H9 (cell line): ENCODE measurements around the gene ANKRD11. TPM values are rescaled to one million over a fixed set of nuclear protein-coding genes. Genes with fewer than 3 reads are reported as not detected.
A peak's percentile ranks its signal among the peaks of the same experiment; 100 is the strongest.

Experiments used
- DNase-seq: peaks from one replicate; pipeline ENCODE4 v3.0.0-alpha.2; 2017
- H2AFZ ChIP-seq: one replicate; pipeline ENCODE4 v1.6.1; 2013; ENCODE audit warnings: mild to moderate bottlenecking, low read length, control low read depth, moderate library complexity
- H2AK5ac ChIP-seq: 2 replicates; pipeline ENCODE4 v1.6.1; 2013; ENCODE audit warnings: low read length, control low read depth, mixed read lengths; ENCODE audit not compliant: insufficient read length
- H2BK120ac ChIP-seq: one replicate; pipeline ENCODE4 v1.6.1; 2013; ENCODE audit warnings: low read depth, mild to moderate bottlenecking, low read length, control low read depth, inconsistent platforms; ENCODE audit not compliant: poor library complexity, severe bottlenecking
- H2BK12ac ChIP-seq: 2 replicates; pipeline ENCODE4 v1.6.1; 2013; ENCODE audit warnings: low read length, control low read depth, mixed read lengths, low read depth; ENCODE audit not compliant: insufficient read length
- H2BK15ac ChIP-seq: 2 replicates; pipeline ENCODE4 v1.6.1; 2013; ENCODE audit warnings: low read depth, low read length, control low read depth
- H2BK20ac ChIP-seq: one replicate; pipeline ENCODE4 v1.6.1; 2013; ENCODE audit warnings: low read depth, mild to moderate bottlenecking, low read length, control low read depth, inconsistent platforms; ENCODE audit not compliant: poor library complexity, severe bottlenecking
- H2BK5ac ChIP-seq: 2 replicates; pipeline ENCODE4 v1.6.1; 2013; ENCODE audit warnings: low read length, control low read depth, mixed read lengths; ENCODE audit not compliant: insufficient read length
- H3K14ac ChIP-seq: 2 replicates; pipeline ENCODE4 v1.6.1; 2013; ENCODE audit warnings: low read length, control low read depth; ENCODE audit not compliant: insufficient read depth
- H3K18ac ChIP-seq: 2 replicates; pipeline ENCODE4 v1.6.1; 2013; ENCODE audit warnings: low read depth, mild to moderate bottlenecking, mixed read lengths, low read length, control low read depth; ENCODE audit not compliant: insufficient read length
- H3K23ac ChIP-seq: 2 replicates; pipeline ENCODE4 v1.6.1; 2013; ENCODE audit warnings: low read length, control low read depth, mixed read lengths, low read depth; ENCODE audit not compliant: insufficient read length
- H3K23me2 ChIP-seq: 2 replicates; pipeline ENCODE4 v1.6.1; 2013; ENCODE audit warnings: low read depth, mild to moderate bottlenecking, mixed read lengths, low read length, control low read depth; ENCODE audit not compliant: insufficient read length, poor library complexity, severe bottlenecking
- H3K27ac ChIP-seq: 2 replicates; pipeline ENCODE4 v1.5.1; 2013; ENCODE audit warnings: low read length, control low read depth, mixed read lengths, low read depth; ENCODE audit not compliant: insufficient read length
- H3K27me3 ChIP-seq: 2 replicates; pipeline ENCODE4 v1.6.1; 2013; ENCODE audit warnings: low read length, control low read depth, inconsistent platforms; ENCODE audit not compliant: insufficient read depth
- H3K4ac ChIP-seq: 2 replicates; pipeline ENCODE4 v1.6.1; 2013; ENCODE audit warnings: low read depth, mild to moderate bottlenecking, control low read depth, inconsistent platforms, low read length, moderate library complexity
- H3K4me1 ChIP-seq: 2 replicates; pipeline ENCODE4 v1.6.1; 2013; ENCODE audit warnings: low read length, control low read depth, inconsistent platforms; ENCODE audit not compliant: insufficient read depth
- H3K4me2 ChIP-seq: 2 replicates; pipeline ENCODE4 v1.6.1; 2013; ENCODE audit warnings: low read length, control low read depth, mixed read lengths; ENCODE audit not compliant: insufficient read length, insufficient read depth
- H3K56ac ChIP-seq: 2 replicates; pipeline ENCODE4 v1.6.1; 2013; ENCODE audit warnings: low read depth, mild to moderate bottlenecking, mixed read lengths, low read length, control low read depth; ENCODE audit not compliant: insufficient read length
- H3K79me1 ChIP-seq: 2 replicates; pipeline ENCODE4 v1.6.1; 2013; ENCODE audit warnings: low read depth, mild to moderate bottlenecking, moderate library complexity, low read length, control low read depth, inconsistent platforms; ENCODE audit not compliant: insufficient read depth, poor library complexity, severe bottlenecking
- H3K79me2 ChIP-seq: 2 replicates; pipeline ENCODE4 v1.6.1; 2013; ENCODE audit warnings: low read length, control low read depth, inconsistent platforms; ENCODE audit not compliant: insufficient read depth
- H3K9ac ChIP-seq: 2 replicates; pipeline ENCODE4 v1.6.1; 2013; ENCODE audit warnings: low read length, control low read depth, mixed read lengths; ENCODE audit not compliant: insufficient read length; ENCODE audit errors: extremely low read depth
- H3K9me3 ChIP-seq: one replicate; pipeline ENCODE4 v1.6.1; 2013; ENCODE audit warnings: low read depth, low read length, inconsistent platforms; ENCODE audit not compliant: control insufficient read depth
- H3T11ph ChIP-seq: one replicate; pipeline ENCODE4 v1.6.1; 2013; ENCODE audit warnings: mild to moderate bottlenecking, low read length, control low read depth, inconsistent platforms
- H4K20me1 ChIP-seq: one replicate; pipeline ENCODE4 v1.6.1; 2013; ENCODE audit not compliant: control insufficient read depth, insufficient read length, insufficient read depth
- H4K5ac ChIP-seq: 2 replicates; pipeline ENCODE4 v1.6.1; 2013; ENCODE audit warnings: low read depth, mild to moderate bottlenecking, mixed read lengths, low read length, control low read depth; ENCODE audit not compliant: insufficient read length
- H4K8ac ChIP-seq: replicated peaks from 2 replicates; pipeline ENCODE4 v1.6.1; 2013; ENCODE audit warnings: low read length, control low read depth, mixed read lengths, low read depth; ENCODE audit not compliant: insufficient read length
- H4K91ac ChIP-seq: 2 replicates; pipeline ENCODE4 v1.6.1; 2013; ENCODE audit warnings: low read depth, mild to moderate bottlenecking, moderate library complexity, mixed read lengths, low read length, control low read depth; ENCODE audit not compliant: insufficient read length
- H3K27ac Mint-ChIP-seq, 3 experiments: 2 replicates in 2 of 3; 3 replicates in 1 of 3; pipeline ENCODE4 v1.8.0; 2020 to 2021; ENCODE audit warnings: mixed read lengths in 3 of 3, mild to moderate bottlenecking in 1 of 3, moderate library complexity in 1 of 3
- H3K27me3 Mint-ChIP-seq: 2 replicates; pipeline ENCODE4 v1.8.0; 2021; ENCODE audit warnings: low read depth, mild to moderate bottlenecking, moderate library complexity, mixed read lengths
- H3K36me3 Mint-ChIP-seq, 3 experiments: 2 replicates in 2 of 3; 3 replicates in 1 of 3; pipeline ENCODE4 v1.8.0; 2020 to 2021; ENCODE audit warnings: low read depth in 3 of 3, mixed read lengths in 3 of 3; ENCODE audit not compliant: insufficient read depth in 1 of 3
- H3K4me1 Mint-ChIP-seq, 2 experiments: 2 replicates each; pipeline ENCODE4 v1.8.0; 2020; ENCODE audit warnings: mixed read lengths in 2 of 2
- H3K4me3 Mint-ChIP-seq, 2 experiments: 2 replicates in 1 of 2; 3 replicates in 1 of 2; pipeline ENCODE4 v1.8.0; 2020 to 2021; ENCODE audit warnings: mild to moderate bottlenecking in 2 of 2, mixed read lengths in 2 of 2, moderate library complexity in 1 of 2
- H3K9me3 Mint-ChIP-seq, 2 experiments: 2 replicates in 1 of 2; 3 replicates in 1 of 2; pipeline ENCODE4 v1.8.0; 2020; ENCODE audit warnings: mild to moderate bottlenecking in 2 of 2, mixed read lengths in 2 of 2, moderate library complexity in 1 of 2
- WGBS: extraction: QIAGEN DNeasy Blood & Tissue Kit; methylation state at CpG from one replicate; pipeline ENCODE4 v1.1.7; 2013; ENCODE audit warnings: missing lambda C conversion rate, low lambda C conversion rate, mixed read lengths; ENCODE audit not compliant: insufficient read length; ENCODE audit errors: extremely low coverage; 5-methylcytosine and 5-hydroxymethylcytosine counted together
- total RNA-seq: library from RNA; stranded (reverse); gene quantifications from 2 replicates; pipeline ENCODE4 v1.2.1, GENCODE V29; 2021
- TF ChIP-seq, protein P1 (sequence below): fragments of 200-600 bp; sonication (generic); conservative IDR thresholded peaks from 3 replicates; pipeline ENCODE4 v1.8.0; 2021; ENCODE audit warnings: antibody characterized with exemption, mild to moderate bottlenecking

The ANKRD11 gene
- total RNA-seq, 1 experiment from 2014 or later = 181 TPM

DNA sequence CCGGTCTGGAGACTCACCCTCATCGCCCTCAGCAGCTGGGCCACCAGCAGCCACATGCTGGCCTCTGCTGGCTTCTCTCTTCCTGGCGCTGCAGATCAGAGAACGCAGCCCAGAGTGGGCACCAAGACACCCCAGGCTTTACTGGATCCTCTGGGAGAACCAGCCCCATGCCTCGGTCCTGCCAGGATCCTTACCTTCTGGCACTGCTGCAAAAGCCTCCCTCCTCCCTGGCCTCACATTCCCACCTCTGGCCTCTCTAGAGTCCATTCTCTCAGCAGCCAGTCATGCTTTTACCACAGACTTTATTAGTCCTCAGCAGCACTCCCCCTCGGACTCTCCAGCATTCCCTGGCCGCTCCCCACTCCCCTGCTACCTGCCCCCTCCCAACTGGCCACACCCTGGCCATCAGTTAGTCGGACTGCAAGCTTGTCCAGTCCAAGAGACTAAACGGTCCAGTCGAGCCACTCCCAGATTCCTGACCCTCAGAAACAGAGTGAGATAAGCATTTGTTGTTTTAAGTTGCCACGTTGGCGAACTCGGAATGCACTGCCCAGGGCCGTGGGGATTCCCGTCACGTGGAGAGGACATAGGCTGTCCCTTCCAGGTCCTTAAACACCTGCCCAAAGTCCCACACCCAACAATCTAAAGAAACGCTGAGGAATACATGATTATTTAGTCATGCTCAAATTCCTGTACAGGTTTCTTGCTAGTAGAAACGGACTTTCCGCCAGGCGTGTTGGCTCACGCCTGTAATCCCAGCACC lies 11.9 kb upstream of the ANKRD11 start:
- no peak overlapping the region for H3K4me3 Mint-ChIP-seq
- H2AFZ ChIP-seq = no peak overlapping the region
- H3K27me3 Mint-ChIP-seq = peaks cover 15% of the 10 kb centered on the region

More for the DNA sequence above, 11.9 kb upstream of the ANKRD11 start:
- no peak overlapping the region for H2BK15ac ChIP-seq
- H4K5ac ChIP-seq = no peak overlapping the region
- H3K9ac ChIP-seq = no peak overlapping the region
- no peak overlapping the region for H3K23ac ChIP-seq
- H2AK5ac ChIP-seq = no peak overlapping the region
- no peak overlapping the region for H2BK5ac ChIP-seq
- H3T11ph ChIP-seq = no peak overlapping the region
- H3K27me3 ChIP-seq = no peaks in the 10 kb centered on the region
- no peak for DNase-seq
- H4K91ac ChIP-seq = no peak overlapping the region
- no peaks in the 10 kb centered on the region for H3K9me3 ChIP-seq
- H3K4me1 ChIP-seq = no peaks in the 10 kb centered on the region
- H3K18ac ChIP-seq = no peak overlapping the region
- H3K4ac ChIP-seq = no peak overlapping the region
- no peak overlapping the region for H2BK120ac ChIP-seq
- H3K79me1 ChIP-seq = no peaks in the 10 kb centered on the region
- no peaks in the 10 kb centered on the region for H4K20me1 ChIP-seq
- H3K27ac ChIP-seq = no peak overlapping the region
- no peak overlapping the region for H2BK12ac ChIP-seq
- H3K4me2 ChIP-seq = no peak overlapping the region
- H3K56ac ChIP-seq = no peak overlapping the region
- no peak overlapping the region for H2BK20ac ChIP-seq
- WGBS = no CpG with 5 or more reads among the region's 21 CpGs
- Mint-ChIP-seq H3K4me1 (peaks cover 4 to 6% of the 10 kb centered on the region in 2 experiments; a peak in 2 of 4 replicates), H3K27ac (peak overlapping the region in 1 of 3 experiments; percentile 76; a peak in 3 of 7 replicates), H3K36me3 (no peaks in the 10 kb centered on the region), H3K9me3 (no peaks in the 10 kb centered on the region)
- no peaks in the 10 kb centered on the region for H3K79me2 ChIP-seq
- H4K8ac ChIP-seq = no peak overlapping the region
- peaks cover under 1% of the 10 kb centered on the region for H3K23me2 ChIP-seq
- TF ChIP-seq, protein P1, sequence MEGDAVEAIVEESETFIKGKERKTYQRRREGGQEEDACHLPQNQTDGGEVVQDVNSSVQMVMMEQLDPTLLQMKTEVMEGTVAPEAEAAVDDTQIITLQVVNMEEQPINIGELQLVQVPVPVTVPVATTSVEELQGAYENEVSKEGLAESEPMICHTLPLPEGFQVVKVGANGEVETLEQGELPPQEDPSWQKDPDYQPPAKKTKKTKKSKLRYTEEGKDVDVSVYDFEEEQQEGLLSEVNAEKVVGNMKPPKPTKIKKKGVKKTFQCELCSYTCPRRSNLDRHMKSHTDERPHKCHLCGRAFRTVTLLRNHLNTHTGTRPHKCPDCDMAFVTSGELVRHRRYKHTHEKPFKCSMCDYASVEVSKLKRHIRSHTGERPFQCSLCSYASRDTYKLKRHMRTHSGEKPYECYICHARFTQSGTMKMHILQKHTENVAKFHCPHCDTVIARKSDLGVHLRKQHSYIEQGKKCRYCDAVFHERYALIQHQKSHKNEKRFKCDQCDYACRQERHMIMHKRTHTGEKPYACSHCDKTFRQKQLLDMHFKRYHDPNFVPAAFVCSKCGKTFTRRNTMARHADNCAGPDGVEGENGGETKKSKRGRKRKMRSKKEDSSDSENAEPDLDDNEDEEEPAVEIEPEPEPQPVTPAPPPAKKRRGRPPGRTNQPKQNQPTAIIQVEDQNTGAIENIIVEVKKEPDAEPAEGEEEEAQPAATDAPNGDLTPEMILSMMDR = no peak
- no peak overlapping the region for H3K14ac ChIP-seq
